M059J (cell line): Measurements from ENCODE around the gene PIAS4. TPM values are rescaled to one million over a fixed set of nuclear protein-coding genes. Genes with fewer than 3 reads are reported as not detected.

ENCODE experiments used
- DNase-seq: peaks from one replicate; pipeline ENCODE4 v3.0.0-alpha.2; 2012; ENCODE audit warnings: low read depth
- total RNA-seq: library from RNA; depleted of rRNA; stranded (reverse); fragments of >200 nt; shearing (Covaris generic); gene quantifications from 2 replicates; pipeline ENCODE4 v1.2.3, GENCODE V29; 2014

PIAS4 gene
- total RNA-seq, 1 experiment from 2014 or later: 19.5 TPM

DNA sequence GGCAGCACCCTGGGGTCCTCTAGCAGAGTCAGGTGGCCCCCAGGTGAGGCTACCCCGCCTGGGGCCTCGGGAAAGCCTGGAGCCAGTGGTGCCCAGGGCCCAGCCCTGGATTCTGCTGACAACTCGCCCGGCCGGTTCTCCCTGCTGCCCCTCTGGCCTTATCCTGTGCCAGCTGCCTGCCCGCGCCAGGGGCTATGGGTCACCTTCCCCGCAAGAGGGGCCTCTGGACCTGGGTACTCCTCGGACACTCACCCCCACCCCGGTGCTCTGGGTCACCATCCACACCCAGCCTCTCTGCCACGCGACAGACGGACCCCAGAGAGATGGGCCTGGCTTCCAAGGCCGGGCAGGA, 35.2 kb downstream of the PIAS4 start:
- no peak for DNase-seq

GRCh38 chr19:4043401-4043800, 35.9 kb downstream of the PIAS4 start:
- no peak for DNase-seq

- DNase-seq: no peak
Observed at GRCh38 chr19:4043966-4044715, 36.6 kb downstream of the PIAS4 start.

DNA sequence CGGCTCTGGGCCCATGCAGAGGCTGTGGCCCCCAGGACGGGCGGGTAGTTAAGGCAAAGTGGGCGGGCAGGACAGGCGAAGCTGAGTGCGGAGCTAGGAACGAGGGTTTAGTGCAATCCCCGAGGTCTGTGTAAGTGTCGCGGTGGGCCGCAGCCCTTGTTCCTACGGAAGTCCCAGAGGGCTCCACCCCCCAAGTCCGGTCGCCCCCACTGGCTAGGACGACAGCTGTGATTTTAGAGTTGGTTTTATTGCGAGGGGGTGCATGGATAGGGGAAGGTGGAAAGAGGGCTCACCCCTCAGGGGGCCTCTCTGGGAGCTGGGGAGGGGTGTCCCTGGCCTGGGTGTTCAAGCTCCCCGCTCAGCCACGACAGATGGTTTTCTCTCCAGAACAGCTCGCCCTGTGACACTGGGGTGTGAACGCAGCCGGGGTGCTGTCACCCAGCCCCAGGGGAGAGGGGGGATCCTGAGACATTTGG, 37.5 kb downstream of the PIAS4 start:
- no peak for DNase-seq

DNA sequence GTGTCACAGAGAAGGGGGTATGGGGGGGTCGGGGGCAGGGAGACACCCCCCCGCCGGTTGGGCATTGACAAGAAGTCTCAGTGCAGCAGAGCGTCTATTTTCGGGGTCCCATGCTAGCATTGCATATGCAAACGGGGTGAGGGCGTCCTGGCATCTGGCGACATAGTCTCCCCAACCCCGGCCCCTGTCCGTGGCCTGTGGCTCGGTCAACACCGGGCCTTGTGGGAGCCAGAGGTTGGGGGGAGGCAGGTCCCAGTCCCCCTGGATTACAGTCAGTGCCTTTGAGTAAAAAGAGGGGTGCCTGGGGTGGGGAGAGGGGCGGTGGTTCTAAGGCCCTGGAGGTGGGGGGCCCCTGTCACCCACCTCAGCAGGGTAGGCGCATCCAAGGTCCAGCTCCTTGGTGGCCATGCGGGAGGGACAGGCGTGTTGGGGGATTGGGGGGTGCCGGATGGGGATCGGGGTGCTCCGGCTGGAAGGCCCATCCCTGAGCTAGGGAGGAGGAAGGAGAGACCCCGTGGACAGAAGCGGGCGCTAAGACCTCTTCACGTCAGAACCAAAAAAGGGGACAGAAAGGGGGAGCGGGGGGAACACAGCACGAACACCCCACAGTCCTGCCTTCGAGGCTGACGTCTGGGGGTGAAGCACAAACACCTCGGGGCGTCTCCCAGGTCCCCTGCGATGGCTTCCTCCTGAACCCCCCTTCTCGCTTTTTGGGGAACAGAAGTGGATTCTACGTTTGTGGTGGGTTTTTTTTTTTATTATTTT, 38.2 kb downstream of the PIAS4 start:
- DNase-seq: no peak

DNA sequence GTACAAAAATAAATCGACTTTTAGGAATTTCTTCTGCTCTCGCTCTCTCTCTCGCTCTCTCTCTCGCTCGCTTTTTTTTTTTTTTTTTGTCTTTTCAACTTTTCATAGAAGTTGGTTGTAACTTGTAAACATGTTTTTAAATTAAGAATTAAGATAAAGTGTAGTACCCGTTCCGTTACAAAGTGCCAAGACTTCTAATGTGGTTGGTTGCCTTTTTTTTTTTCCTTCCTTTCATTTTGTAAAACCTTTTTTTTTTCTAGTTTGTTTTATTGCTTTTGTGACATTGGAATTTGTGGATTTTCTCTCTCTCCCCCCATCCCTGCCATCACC, 38.8 kb downstream of the PIAS4 start:
- no peak for DNase-seq

- DNase-seq: no peak
Observed at GRCh38 chr19:4046946-4047683, 39.6 kb downstream of the PIAS4 start.

- no peak for DNase-seq
Observed at GRCh38 chr19:4049432-4049831, 41.9 kb downstream of the PIAS4 start.

- DNase-seq: peak; percentile 57
Observed at GRCh38 chr19:4051175-4052101, 43.9 kb downstream of the PIAS4 start.

- peak; percentile 33 for DNase-seq
Observed at GRCh38 chr19:4052114-4052992, 44.8 kb downstream of the PIAS4 start.

DNA sequence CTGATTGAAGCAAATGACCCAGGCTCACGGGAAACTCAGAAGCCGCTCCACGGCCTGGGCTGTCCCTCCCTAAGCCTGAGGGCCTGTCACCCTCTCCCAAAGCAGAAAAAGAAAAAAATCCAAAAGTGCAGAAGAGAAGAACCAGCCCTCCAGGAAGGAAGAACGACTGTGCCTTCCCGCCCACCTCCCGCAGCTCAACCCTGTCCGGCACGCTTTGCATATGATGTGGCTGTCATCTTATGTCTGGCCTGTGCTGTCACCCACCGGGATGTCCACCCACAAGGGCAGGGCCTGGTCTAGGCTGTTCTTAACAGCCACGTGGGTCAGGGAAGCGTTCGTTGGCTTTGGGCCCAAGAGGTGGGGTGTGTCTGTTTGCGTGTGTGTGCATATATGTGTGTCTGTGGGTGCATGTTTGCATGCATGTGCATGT, 45.5 kb downstream of the PIAS4 start:
- DNase-seq: no peak

DNA sequence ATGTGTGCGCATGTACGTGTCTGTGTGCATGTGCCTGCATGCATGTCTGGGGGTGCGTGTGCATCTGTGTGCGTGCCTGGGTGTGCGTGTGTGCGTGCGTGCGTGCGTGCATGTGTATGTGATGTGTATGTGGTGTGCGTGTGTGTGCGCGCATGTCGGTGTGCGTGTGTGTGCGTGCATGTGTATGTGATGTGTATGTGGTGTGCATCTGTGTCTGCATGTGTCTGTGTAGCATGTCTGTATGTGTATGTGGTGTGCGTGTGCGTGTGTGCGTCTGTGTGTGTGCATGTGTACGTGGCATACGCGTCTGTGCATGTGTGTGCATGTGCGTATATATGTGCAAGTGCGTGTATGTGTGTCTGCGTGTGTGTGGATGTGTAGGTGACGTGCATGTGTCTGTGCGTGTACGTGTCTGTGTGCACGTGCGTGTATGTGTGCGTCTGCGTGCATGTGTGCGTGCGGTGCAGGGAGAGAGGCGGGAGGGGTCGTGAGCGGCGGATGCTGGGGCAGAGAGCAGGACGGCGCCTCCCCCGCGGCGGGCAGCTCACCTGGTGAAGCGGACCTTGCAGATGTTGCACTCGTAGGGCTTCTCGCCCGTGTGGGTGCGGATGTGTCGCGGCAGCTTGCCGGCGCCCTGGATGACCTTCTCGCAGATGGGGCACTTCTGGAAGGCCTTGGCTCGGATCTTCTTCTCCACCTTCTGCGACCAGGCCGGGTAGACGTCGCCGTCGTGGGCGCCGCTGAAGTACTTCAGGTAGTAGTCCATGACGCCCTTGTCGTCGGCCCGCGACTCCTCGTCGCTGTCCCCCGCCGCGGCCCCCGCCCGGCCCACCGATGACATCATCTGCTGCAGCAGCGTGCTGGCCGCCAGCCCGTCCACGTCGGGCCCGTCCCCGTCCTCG, 46.1 kb downstream of the PIAS4 start:
- DNase-seq: no peak

DNA sequence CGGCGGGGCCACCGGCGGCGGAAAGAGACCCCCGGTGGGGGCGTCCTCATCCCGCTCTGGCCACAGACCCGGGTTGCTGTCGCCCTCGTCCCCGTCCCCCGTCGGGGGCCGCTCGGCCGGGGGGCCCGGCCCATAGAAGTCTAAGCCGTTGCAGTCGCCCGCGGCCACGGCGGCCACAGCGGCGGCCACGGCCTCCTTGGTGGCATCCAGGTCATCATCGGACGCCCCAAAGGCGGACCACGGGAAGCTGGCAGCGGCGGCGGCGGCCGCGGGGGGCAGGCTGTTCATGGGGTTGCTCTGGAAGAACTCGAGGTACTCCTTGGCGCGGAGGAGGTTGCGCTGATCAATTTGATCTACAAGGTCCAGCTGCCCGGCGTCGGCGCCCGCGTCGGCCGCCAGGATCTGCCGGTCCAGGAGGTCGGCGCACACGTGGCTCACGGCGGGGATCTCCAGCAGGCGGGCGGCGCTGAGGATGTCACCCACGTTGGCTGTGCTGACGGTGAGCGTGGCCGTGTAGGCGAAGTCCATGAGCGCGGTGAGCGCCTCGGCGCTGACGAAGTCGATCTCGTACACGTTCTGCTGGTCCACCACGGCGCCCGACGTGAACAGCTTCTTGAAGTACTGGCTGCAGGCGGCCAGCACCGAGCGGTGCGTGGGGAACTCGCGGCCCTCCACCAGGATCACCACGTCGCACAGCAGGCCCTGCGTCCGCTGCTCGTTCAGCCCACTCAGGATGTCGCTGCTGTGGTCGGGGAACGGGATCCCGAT, 47.1 kb downstream of the PIAS4 start:
- no peak for DNase-seq

- DNase-seq: no peak
Observed at GRCh38 chr19:4055209-4055552, 47.6 kb downstream of the PIAS4 start.

DNA sequence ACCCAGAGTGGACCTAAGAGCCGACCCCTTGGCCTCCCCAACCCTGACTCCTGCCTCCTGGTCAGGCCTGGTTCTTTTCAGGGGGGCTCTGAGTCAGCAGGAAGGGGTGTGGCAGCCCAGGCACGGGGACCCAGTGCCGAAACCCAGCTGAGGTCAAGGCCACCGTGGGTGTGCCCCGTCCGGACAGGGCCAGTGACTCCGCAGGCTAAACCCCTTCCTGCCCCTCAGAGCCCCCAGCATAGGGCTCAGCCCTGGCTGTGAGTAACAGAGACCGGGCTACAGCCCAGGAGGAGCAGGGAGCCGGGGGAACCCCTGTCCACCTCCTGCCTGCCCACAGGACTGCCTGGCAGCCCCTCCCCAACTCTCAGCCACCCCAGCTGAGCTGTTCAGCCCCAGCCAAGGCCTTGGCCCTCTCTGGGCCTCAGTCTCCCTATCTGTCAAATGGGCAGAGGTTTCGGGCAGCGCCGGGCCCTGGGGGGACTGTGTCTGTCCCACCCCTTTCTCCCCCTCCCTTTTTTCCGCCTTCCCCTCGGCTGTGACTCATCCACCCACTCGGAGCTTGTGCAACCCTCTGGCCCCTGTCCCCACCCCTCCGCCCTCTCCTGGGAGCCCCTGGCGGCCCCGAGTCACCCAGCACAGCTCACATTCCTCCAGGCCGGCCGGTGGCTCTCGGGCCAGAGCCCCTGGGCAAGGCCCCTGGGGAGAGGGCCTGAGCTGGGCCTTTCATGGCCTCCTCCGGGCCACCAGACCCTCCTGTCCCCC, 50.6 kb downstream of the PIAS4 start:
- peak; percentile 81 for DNase-seq

DNA sequence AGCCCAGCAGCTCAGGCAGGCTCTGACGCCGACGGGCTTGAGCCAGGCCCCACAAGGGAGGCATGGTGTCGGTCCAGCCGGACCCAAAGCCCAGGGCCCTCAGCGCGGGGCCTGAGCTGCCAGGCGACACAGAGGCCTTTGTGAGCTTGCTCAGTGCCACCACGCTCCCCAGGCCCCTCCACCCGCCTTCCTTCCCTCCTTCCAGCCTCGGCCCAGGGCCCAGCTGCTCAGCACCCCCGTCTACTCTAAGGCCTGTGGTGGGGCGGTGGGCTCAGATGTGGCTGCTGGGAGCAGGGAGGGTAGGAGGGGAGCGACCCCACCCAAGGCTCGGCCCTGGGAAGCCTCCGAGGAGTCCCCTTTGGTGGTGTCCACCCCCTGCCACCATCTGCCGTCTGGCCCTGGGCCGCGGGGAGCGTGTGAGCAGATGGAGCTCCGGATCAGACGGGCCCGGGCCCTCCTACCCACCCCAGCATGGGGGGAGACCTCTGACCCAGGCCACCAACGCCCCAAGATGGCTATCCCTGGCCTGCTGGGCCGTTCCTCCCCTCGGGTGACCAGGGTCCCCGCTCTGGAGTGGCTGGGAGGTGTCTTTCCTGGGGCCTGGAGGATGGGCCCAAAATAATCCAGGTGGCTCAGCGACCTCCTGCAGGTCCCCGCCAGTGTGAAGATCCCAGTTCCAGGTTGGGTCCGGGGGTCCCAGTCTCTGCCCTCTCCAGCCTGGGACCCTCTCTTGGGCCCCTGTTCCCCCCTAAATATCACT, 51.3 kb downstream of the PIAS4 start:
- no peak for DNase-seq

- no peak for DNase-seq
Observed at GRCh38 chr19:4059453-4059871, 51.9 kb downstream of the PIAS4 start.
